Smooth muscle cell (in vitro differentiated cells): Measurements from ENCODE around the gene SEC14L5. TPM values are rescaled to one million over a fixed set of nuclear protein-coding genes. Genes with fewer than 3 reads are reported as not detected.

Experiments used
- DNase-seq: peaks from one replicate; lab custom pipeline; 2025; ENCODE audit not compliant: unreplicated experiment; lab: John Stamatoyannopoulos, UW
- H2AFZ ChIP-seq: fragments of 200-600 bp; sonication (generic); 2 replicates; pipeline ENCODE4 v1.6.0; 2016; ENCODE audit warnings: antibody characterized with exemption, low read depth, mild to moderate bottlenecking
- H3F3A ChIP-seq: fragments of 200-600 bp; sonication (generic); 2 replicates; pipeline ENCODE4 v1.6.0; 2017; ENCODE audit warnings: antibody characterized with exemption, low read depth
- H3K27ac ChIP-seq: fragments of 200-600 bp; sonication (generic); 2 replicates; pipeline ENCODE4 v1.5.1; 2016; ENCODE audit warnings: low read depth, mild to moderate bottlenecking
- H3K27me3 ChIP-seq: fragments of 200-600 bp; sonication (generic); 2 replicates; pipeline ENCODE4 v1.6.1; 2016; ENCODE audit warnings: low read depth, mild to moderate bottlenecking
- H3K36me3 ChIP-seq: fragments of 200-600 bp; sonication (generic); 2 replicates; pipeline ENCODE4 v1.5.1; 2016; ENCODE audit warnings: low read depth
- H3K4me1 ChIP-seq: fragments of 200-600 bp; sonication (generic); 2 replicates; pipeline ENCODE4 v1.5.1; 2016; ENCODE audit warnings: low read depth
- H3K4me2 ChIP-seq: fragments of 200-600 bp; sonication (generic); 2 replicates; pipeline ENCODE4 v1.6.0; 2016; ENCODE audit warnings: mild to moderate bottlenecking
- H3K4me3 ChIP-seq: fragments of 200-600 bp; sonication (generic); 2 replicates; pipeline ENCODE4 v1.5.1; 2016; ENCODE audit warnings: mild to moderate bottlenecking
- H3K79me2 ChIP-seq: fragments of 200-600 bp; sonication (generic); 2 replicates; pipeline ENCODE4 v1.6.0; 2016; ENCODE audit warnings: low read depth, mild to moderate bottlenecking
- H3K9ac ChIP-seq: fragments of 200-600 bp; sonication (generic); 2 replicates; pipeline ENCODE4 v1.6.0; 2016; ENCODE audit warnings: low read depth
- H3K9me3 ChIP-seq: fragments of 200-600 bp; sonication (generic); replicated peaks from 2 replicates; pipeline ENCODE4 v1.5.1; 2016; ENCODE audit warnings: low read depth
- H4K20me1 ChIP-seq: fragments of 200-600 bp; sonication (generic); 2 replicates; pipeline ENCODE4 v1.6.0; 2016; ENCODE audit warnings: low read depth
- WGBS: methylation state at CpG from one replicate; pipeline ENCODE4 v1.1.7; 2016; ENCODE audit warnings: low lambda C conversion rate; 5-methylcytosine and 5-hydroxymethylcytosine counted together
- polyA plus RNA-seq: library from polyadenylated mRNA; unstranded; fragments of >200 nt; fragmentation: Nextera tagmentation; extraction: Ambion mirVana; gene quantifications from 2 replicates; pipeline ENCODE4 v1.2.1, GENCODE V29; 2016
- total RNA-seq: library from RNA; depleted of rRNA; stranded (reverse); fragments of >200 nt; gene quantifications from 2 replicates; pipeline ENCODE4 v1.2.3, GENCODE V29; 2014
- TF ChIP-seq, protein P1 (sequence below): fragments of 200-600 bp; sonication (generic); IDR thresholded peaks from 2 replicates; pipeline ENCODE4 v1.5.1; 2017; ENCODE audit warnings: borderline replicate concordance, mild to moderate bottlenecking, antibody characterized with exemption; ENCODE audit not compliant: insufficient read depth, poor library complexity, severe bottlenecking

SEC14L5 gene
- total and polyA plus RNA-seq, 2 experiments from 2014 or later, result not detected

DNA sequence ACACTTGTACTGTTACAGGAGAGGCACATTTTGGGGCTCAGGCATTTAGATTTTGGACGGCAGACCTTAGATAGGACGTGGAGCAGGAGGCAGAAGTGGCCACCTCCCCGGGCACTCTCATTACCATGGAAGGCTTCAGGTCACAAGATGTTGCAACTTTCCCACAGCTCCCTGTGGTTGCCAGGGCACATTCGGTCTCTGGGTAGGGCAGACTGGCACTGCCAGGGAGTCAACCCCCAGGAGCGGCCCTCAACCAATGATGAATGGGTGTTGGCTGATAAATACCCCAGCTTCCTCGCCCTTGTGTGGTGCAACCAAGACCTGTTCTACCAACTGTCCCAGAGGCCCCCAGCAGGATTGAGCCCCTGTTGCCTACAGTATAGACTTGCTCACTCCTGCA lies 64.4 kb downstream of the SEC14L5 start:
- no peak overlapping the region for H3K4me3 ChIP-seq
- H3K9ac ChIP-seq, result no peak overlapping the region
- H3K9me3 ChIP-seq, result no peaks in the 10 kb centered on the region
- H3K27ac ChIP-seq, result no peak overlapping the region
- no peaks in the 10 kb centered on the region for H3K79me2 ChIP-seq
- DNase-seq, result no peak
- no peaks in the 10 kb centered on the region for H3K36me3 ChIP-seq
- TF ChIP-seq, protein P1, sequence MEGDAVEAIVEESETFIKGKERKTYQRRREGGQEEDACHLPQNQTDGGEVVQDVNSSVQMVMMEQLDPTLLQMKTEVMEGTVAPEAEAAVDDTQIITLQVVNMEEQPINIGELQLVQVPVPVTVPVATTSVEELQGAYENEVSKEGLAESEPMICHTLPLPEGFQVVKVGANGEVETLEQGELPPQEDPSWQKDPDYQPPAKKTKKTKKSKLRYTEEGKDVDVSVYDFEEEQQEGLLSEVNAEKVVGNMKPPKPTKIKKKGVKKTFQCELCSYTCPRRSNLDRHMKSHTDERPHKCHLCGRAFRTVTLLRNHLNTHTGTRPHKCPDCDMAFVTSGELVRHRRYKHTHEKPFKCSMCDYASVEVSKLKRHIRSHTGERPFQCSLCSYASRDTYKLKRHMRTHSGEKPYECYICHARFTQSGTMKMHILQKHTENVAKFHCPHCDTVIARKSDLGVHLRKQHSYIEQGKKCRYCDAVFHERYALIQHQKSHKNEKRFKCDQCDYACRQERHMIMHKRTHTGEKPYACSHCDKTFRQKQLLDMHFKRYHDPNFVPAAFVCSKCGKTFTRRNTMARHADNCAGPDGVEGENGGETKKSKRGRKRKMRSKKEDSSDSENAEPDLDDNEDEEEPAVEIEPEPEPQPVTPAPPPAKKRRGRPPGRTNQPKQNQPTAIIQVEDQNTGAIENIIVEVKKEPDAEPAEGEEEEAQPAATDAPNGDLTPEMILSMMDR, result no peak
- no peaks in the 10 kb centered on the region for H3F3A ChIP-seq
- H3K27me3 ChIP-seq, result no peaks in the 10 kb centered on the region
- no peaks in the 10 kb centered on the region for H4K20me1 ChIP-seq
- no peak overlapping the region for H3K4me2 ChIP-seq
- H2AFZ ChIP-seq, result no peak overlapping the region
- WGBS, result 98% methylated on average over 6 of the region's 6 CpGs
- H3K4me1 ChIP-seq, result no peaks in the 10 kb centered on the region

DNA sequence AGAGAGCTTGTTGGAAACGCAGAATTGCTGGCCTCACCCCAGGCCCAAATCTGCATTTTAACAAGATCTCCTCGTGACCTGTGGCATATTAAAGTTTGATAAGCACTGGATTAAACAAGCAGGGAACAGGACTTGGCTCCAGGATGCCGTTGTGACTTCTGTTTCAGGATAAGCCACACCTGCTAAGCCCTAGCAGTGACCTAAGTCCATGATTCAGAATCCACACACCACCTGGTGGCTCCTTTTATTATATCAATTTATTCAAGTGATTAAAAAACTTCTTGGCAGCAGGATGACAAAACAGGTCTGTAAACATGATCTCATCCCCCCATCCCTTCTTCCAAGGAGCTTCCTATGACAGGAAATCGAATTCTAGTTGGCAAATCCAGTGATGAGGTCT lies 66.5 kb downstream of the SEC14L5 start:
- Histone ChIP-seq H3F3A (no peaks in the 10 kb centered on the region), H3K9ac (no peak overlapping the region), H3K27ac (no peak overlapping the region), H3K79me2 (no peaks in the 10 kb centered on the region), H2AFZ (no peak overlapping the region), H4K20me1 (no peaks in the 10 kb centered on the region), H3K4me3 (no peak overlapping the region), H3K4me1 (no peaks in the 10 kb centered on the region), H3K9me3 (no peaks in the 10 kb centered on the region), H3K4me2 (no peak overlapping the region), H3K27me3 (no peaks in the 10 kb centered on the region), H3K36me3 (no peaks in the 10 kb centered on the region)
- TF ChIP-seq, protein P1, result no peak
- 91% methylated on average over 4 of the region's 4 CpGs for WGBS
- DNase-seq, result no peak

DNA sequence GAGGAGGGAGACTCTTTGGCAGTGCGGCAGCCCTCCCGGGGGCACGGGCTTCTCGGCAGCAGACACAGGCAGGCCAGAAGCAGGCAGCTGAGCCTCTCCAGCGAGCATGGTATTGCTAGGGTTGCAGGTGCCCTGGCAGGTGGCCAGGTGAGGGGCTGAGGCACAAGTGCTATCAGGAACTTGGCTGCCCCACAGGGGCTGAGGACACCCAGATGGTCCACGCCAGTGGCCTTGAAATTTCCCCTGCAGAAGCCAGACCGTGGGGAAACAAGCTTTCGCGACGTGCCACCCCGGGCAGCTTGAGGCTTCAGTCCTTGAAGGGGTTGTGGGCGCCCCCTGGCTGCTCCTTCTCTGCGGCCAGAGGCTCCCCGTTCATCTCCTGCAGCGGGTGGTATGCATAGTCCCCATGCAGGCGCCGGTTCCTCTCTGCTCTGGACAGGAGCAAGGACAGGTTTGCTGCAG lies 67.1 kb downstream of the SEC14L5 start:
- Histone ChIP-seq H3K4me2 (no peak overlapping the region), H3K4me1 (no peaks in the 10 kb centered on the region), H3K9ac (no peak overlapping the region), H3K4me3 (no peak overlapping the region), H3F3A (no peaks in the 10 kb centered on the region), H3K27me3 (no peaks in the 10 kb centered on the region), H3K27ac (no peak overlapping the region), H2AFZ (no peak overlapping the region), H3K36me3 (no peaks in the 10 kb centered on the region), H3K79me2 (no peaks in the 10 kb centered on the region), H4K20me1 (no peaks in the 10 kb centered on the region), H3K9me3 (no peaks in the 10 kb centered on the region)
- WGBS, result 48% methylated on average over 17 of the region's 17 CpGs
- no peak for DNase-seq
- TF ChIP-seq, protein P1, result no peak

DNA sequence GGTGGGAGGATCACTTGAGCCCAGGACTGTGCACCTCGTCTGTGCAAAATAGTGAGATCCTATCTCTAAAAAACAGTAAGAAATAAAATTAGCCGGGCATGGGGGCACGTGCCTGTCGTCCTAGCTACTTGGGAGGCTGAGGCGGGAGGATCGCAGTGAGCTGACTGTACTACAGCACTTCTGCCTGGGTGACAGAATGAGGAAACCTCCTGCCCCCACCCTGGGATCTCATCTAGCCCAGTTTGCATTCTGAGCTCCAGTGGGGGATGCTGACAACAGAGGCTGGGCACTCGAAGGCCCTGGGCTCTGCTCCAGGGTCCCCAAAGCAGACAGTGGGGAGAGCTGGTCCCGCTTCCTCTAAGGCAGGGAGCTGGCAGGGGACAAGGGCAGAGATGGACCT lies 68.5 kb downstream of the SEC14L5 start:
- no peak overlapping the region for H3K9ac ChIP-seq
- H3F3A ChIP-seq, result no peaks in the 10 kb centered on the region
- H3K4me2 ChIP-seq, result no peak overlapping the region
- no peaks in the 10 kb centered on the region for H3K4me1 ChIP-seq
- H2AFZ ChIP-seq, result no peak overlapping the region
- H3K27ac ChIP-seq, result no peak overlapping the region
- H3K36me3 ChIP-seq, result no peaks in the 10 kb centered on the region
- H3K9me3 ChIP-seq, result no peaks in the 10 kb centered on the region
- TF ChIP-seq, protein P1, result no peak
- H3K79me2 ChIP-seq, result no peaks in the 10 kb centered on the region
- WGBS, result 93% methylated on average over 8 of the region's 8 CpGs
- no peak overlapping the region for H3K4me3 ChIP-seq
- no peaks in the 10 kb centered on the region for H4K20me1 ChIP-seq
- no peak for DNase-seq
- H3K27me3 ChIP-seq, result no peaks in the 10 kb centered on the region
